ENCODE results near the gene KRTAP19-8.
A peak's percentile ranks its signal among the peaks of the same experiment; 100 is the strongest.

Gene KRTAP19-8, protein sequence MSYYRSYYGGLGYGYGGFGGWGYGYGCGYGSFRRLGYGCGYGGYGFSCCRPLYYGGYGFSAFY

DNA sequence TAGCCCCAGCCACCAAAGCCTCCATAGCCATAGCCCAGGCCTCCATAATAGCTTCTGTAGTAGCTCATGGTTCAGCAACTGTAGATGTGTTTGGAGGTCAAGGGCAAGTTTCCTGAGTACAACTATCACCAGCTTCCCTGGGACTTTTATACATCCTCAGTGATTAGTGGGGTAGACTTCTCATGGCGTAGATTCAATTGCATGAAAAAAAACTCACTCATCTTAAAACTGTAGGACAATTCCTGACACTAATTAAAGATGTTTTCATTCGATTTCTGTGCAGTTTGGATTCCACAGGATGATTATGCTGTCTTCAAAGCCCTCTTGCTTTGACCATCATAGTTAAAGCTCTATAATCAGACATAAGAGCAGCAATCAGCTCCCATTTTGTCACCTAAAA lies at the start of gene KRTAP19-8:
Gene KRTAP19-8, minus strand, starts transcription at position 101 of the 400 bp plus-strand sequence. Its CDS starts 33 bp downstream, at position 68.
- no peak for DNase-seq

- peak; percentile 92 for DNase-seq
Observed at GRCh38 chr21:31087639-31088473, 49.6 kb upstream of the KRTAP19-8 start.

- DNase-seq, result no peak
Observed at GRCh38 chr21:31084689-31085088, 46.4 kb upstream of the KRTAP19-8 start.

- DNase-seq, result no peak
Observed at GRCh38 chr21:31078796-31079195, 40.5 kb upstream of the KRTAP19-8 start.

GRCh38 chr21:31078216-31078615 lies 39.9 kb upstream of the KRTAP19-8 start:
- DNase-seq, result no peak

DNA sequence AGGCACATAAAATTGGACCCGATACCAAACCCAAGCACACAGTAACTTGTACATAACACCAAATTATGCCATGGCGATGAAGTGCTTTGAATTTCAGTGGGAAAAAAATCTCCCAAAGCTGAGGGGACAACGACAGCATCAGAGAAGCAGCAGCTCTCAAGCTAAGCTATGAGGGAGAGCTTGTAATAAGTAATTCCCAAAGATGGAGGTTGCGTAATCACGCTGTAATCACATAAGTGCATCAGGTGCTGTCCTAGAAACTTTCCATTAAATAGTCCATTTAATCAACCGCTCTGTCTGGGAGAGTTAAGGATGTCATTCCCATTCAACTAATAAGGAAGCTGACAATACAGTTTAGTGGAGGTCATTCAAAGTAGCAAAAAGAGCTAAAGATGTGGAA lies 37.6 kb upstream of the KRTAP19-8 start:
- no peak for DNase-seq

DNA sequence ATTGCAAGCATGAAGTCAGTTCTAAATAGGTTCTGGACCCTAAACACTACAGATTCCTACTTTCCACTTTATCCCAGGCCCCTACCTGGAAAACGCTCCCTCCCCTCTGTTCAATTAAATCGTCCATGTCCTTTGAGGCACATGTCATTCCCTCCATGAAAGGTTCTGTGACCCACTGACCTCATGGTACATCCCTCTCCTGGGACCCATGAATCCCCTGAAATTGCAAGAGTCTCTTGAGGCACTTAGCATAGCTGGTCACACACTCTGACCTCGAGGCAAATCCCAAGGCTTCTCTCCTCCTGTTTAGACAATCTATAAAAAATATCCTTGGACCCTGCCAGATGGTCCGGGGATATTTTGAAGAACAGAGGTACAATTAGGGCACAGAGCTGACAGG lies 34.3 kb upstream of the KRTAP19-8 start:
- DNase-seq, result no peak

DNA sequence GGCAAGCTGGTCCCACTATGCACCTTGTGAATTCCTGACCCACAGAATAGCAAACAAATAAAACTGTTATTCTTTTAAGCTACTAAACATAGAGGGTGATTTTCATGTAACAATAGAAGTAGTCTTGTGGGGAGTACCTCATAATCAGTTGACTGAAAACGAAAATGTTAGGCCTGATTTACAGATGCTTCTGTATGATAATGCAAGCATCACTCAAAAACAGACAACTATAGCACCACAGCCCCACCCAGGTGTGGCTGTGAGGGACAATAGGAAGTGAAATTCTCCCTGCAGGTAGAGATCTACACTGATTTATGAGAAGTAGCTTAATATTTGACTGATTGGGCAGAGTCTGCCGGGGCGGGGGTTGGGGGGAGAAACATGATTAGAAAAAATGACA lies 26.5 kb upstream of the KRTAP19-8 start:
- DNase-seq, result no peak

GRCh38 chr21:31052489-31053142 lies 14.3 kb upstream of the KRTAP19-8 start:
- no peak for DNase-seq

DNA sequence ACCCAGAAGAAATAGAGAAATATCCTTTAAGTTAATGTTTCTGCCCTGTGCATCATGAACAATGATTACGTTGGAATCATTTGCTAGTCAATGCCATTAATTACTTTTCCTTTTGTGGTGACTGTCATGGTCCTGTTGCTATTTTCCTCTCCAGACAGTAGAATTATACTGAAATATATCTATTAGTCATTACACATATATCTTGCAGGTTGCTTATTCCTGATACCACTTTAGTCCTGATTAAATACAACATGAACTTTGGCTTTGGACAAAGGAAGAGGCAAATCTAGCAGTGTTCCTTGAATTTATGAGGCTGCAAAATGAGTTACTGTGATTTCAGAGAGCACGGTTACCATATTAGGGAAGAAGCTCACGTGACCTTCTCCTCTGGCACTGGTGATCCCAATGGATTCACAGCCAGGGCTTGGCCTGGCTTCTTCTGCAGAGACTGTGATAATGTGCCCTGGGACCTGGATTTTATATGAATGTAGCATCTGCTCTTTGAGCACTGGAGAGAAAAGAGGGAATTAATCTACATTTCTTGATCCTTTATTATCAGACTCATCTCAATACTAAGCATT lies 12.4 kb upstream of the KRTAP19-8 start:
- no peak for DNase-seq

GRCh38 chr21:31045841-31046240 lies 7.6 kb upstream of the KRTAP19-8 start:
- DNase-seq, result no peak

DNA sequence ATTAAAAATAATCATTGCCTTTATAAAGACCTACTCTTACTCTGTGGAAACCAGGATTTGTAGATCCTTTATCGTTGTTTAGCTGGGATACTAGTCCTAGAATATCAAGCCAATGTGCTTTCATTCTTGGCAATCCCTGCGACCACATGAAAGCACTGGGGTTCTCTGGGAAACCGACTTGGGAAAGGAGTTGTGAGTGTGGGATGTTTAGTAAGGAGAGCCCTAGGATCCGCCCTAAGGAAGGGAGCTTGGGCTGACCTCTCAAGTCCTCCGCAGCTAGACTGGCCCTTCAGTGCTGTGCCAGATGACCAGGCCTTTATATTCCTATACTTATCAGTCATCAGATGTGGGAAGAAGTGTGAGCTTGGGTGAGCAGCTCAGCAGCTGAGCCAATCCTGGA lies 5.2 kb upstream of the KRTAP19-8 start:
- DNase-seq, result no peak

- DNase-seq, result no peak
Observed at GRCh38 chr21:31042080-31042464, 3.8 kb upstream of the KRTAP19-8 start.

DNA sequence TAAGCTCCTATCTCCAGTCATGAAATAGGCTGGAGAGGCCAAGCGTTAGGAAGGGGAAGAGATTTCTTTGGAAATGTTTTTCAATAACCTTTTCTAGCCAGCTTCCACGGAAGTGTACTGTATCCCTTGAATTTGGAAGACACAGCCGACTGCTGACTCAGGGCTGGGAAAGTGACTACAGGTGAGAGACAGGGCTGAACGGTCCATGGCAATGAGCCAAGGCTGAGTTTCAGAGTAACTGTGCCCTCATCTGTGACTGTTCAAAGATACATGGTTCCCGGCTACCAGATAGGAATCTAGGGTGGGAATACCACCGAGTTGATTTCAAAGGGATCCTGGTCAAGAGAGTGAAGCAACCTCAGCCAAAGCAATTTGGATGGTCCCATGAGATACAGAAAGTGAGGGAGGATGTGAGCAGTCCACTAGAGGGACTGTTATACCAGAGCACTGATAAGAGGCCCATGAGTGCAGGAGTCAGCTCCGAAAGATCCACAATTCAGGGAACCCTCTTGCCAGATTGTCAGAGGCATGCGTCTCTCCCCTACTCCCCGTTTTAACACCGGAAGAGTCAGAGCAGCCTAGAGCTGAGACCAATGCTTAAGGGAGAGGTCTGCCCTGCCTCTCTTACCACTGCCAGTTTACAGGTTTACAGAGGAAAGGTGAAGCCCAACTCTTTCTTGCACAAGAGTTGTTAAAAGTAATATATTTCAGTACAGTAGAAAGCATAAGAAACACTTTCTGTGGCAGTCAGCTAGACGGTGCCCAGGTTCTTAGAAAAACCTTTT lies 3.2 kb upstream of the KRTAP19-8 start:
- no peak for DNase-seq

- DNase-seq, result no peak
Observed at GRCh38 chr21:31034378-31034777, 3.9 kb downstream of the KRTAP19-8 start.

DNA sequence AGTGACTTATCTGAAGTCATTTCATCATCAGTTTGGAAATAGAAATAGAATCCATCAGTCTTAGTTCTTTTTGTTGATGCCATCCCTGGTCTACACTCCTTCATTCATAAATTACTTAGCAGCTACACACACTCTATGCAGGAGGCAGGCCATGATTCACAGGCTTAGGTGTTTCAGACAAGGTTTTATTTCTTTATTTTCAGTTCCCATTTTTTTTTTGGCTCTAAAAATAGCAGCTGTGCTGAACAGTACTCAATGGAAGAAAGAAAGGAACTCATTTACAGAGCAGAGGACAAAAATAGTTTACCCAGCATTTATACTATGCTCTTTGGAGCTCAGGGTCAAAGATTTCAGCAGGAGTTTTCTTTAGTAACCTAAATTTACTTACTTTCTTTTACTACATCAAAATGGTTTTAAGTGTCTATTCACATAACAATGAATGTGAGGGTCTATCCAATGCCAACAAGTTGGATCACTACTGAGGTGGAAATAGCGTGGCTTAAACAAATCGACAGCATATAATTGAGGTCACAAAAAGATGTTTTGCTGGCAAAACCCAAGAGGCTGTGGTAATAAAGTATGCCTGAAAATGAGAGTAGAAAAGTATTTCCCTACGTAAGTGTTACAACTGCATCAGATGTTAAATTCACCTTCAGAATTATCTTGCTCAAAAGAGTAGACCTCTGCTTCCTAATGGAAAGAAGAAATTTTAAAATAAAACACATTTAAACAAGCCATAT lies 7.7 kb downstream of the KRTAP19-8 start:
- peak; percentile 2 for DNase-seq

GRCh38 chr21:31023680-31024079 lies 14.6 kb downstream of the KRTAP19-8 start:
- DNase-seq, result no peak

GRCh38 chr21:31022306-31022705 lies 16.0 kb downstream of the KRTAP19-8 start:
- DNase-seq, result no peak

- DNase-seq, result no peak
Observed at GRCh38 chr21:31018232-31018631, 20.0 kb downstream of the KRTAP19-8 start.

DNA sequence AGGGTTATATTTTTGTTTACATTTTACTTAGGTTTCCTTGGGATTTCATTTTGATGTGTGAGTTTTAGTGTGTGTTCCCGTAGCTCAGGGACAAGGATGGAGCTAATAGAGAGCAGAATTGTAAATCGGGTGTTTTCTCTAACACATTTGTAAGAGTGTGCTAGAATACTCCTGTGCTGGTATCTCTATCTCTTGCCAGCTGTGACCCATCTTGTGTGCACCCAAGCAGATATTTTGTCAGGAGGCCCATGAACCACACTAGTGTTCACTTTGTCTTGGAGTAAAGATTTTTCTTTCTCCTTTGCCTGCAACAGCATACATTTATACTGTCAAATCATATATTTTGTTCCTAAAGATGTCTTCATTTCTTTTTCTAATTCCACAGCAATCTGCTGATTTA lies 23.4 kb downstream of the KRTAP19-8 start:
- DNase-seq, result no peak

DNA sequence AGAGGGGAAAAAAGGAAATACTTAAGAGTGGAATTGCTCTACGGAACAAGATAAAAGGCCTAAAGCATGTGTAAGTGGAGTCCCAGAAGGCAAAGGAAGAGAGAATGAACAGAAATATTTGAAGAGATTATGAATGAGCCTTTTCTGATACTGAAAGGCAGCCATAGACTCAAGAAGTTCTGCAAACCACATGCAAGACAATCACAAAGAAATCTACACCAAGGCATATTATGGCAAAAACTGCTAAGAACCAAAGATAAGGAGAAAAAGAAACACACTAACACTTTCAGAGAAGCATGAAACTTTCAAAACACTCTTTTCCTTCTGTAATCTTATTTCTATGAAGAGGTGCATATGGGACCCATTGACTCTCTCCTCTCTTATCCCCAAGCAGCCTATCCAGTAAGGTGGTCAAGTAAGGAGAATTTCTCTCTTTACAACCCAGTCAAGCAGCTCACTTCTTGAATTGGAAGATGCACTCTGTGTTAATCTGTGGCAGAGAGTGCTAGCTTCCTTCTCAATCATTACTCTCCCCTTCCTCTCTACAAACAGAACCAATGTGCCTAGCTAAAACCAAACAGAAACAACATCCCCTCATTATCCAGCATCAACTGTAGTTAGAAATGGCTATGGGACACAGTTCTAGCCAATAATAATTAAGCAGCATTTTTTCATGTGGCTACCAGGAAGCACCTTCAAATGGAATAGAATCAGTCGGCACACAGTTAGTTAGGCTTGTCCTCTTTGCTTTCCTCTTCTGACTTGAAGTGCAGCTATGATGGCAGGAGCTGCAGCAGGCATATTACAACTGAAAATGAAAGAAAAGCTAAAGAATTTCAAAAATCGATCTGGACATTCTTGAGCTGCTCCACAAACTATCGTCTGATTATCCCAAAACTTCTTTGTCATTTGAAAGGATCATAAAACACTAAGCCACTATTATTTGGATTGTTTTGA lies 25.9 kb downstream of the KRTAP19-8 start:
- no peak for DNase-seq

Data from NCI-H2227 treated with DMSO at 0.1 percent for 48 hours (cell line).